SH-SY5Y (cell line): Measurements from ENCODE around the gene UCN2.
A peak's percentile ranks its signal among the peaks of the same experiment; 100 is the strongest.

ENCODE experiments used
- GATA2 ChIP-seq: IDR thresholded peaks from 2 replicates; pipeline ENCODE4 v1.6.1; 2011; ENCODE audit warnings: mild to moderate bottlenecking, low read depth, low read length
- GATA3 ChIP-seq: IDR thresholded peaks from 2 replicates; pipeline ENCODE4 v1.6.1; 2011; ENCODE audit warnings: low read depth, mild to moderate bottlenecking, low read length, moderate library complexity

DNA sequence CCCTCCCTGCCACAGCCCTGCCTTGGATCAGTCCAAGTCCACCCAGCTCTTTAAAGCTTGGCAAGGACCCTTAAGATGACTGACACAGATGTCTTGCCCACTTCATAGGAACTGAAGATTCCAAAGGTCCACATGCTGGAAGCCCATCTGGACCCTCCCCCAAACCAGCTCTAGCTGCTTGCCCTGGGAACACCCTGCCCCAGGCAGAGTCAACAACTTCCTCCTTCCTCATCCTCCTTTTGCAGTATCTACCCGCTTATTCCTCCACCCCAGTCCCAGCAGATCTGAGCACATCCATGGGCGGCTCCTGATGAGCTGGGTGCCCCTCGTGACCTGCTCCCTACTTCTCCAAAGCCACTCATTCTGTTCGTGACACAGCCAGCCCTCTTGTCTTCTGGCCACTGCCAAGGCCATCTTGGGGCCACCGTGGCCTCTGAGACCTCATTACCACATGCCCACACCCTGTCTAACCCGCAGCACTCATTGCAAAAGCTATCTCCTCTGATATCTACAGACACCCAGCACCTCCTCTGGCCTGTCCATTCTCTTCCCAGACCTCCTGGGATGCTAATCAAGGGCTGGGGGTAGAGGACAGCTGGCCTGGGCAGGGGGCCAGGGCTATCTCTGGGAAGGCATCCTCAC lies 5.0 kb downstream of the UCN2 start:
- TF ChIP-seq GATA2 (peak; percentile 64), GATA3 (no peak)
